MM.1S (cell line): Measurements from ENCODE around the gene COMP.

Experiments used
- EZH2phosphoT487 ChIP-seq: fragments of 300-600 bp; sonication (generic); IDR thresholded peaks from 2 replicates; pipeline ENCODE4 v1.6.1; 2018; ENCODE audit warnings: antibody characterized with exemption, low read length
- TF ChIP-seq, protein P1 (sequence below): fragments of 300-600 bp; sonication (generic); IDR thresholded peaks from 2 replicates; pipeline ENCODE4 v1.5.1; 2016; ENCODE audit warnings: antibody characterized with exemption, low read length, mixed read lengths

DNA sequence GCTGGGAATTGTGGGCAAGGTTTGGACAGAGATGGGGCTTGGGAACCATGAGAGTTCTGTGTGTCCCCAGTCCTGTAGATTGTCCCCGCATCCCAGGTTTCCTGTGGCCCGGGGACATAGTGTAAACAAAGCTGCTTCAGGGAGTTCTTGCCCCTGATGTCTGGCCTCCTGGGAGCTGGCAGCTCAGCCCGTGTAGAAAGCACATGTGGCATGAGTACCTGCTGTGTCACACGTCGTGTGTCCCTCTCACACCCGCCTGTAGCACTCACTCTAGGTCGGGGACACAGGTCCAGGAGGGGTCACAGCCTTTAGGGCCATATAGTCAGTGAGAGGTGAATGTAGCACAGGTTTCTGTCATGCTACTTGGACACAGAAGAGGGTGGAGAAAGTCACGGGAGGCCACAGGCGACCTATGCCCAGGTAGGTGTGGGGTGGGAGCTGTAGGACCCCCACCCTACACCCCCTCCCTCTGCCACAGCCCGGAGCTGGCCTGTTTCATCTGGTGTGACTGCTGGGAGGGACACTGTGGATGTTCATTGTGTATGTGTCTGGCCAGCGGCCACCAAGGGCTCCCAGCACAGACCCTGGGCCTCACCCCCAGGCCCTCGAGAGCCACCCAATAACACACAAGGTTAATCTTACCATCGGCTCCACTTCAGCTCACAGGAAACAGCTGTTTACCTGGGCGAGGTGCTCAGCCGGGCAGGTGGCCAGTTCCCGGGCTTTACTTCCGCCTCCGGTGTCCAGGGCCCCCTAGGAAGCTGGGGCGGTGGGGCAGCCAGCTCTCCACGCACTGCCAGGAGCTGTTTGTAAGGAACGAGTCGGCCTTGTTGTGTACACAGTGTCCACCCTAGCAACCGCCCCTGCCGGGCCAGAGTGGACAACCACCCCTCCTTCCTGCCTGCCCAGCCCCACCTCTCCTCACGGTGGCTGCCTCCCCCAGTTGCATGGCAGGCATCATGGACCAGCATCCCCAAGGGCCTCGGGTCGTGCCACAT lies 49.7 kb downstream of the COMP start:
- TF ChIP-seq, protein P1, sequence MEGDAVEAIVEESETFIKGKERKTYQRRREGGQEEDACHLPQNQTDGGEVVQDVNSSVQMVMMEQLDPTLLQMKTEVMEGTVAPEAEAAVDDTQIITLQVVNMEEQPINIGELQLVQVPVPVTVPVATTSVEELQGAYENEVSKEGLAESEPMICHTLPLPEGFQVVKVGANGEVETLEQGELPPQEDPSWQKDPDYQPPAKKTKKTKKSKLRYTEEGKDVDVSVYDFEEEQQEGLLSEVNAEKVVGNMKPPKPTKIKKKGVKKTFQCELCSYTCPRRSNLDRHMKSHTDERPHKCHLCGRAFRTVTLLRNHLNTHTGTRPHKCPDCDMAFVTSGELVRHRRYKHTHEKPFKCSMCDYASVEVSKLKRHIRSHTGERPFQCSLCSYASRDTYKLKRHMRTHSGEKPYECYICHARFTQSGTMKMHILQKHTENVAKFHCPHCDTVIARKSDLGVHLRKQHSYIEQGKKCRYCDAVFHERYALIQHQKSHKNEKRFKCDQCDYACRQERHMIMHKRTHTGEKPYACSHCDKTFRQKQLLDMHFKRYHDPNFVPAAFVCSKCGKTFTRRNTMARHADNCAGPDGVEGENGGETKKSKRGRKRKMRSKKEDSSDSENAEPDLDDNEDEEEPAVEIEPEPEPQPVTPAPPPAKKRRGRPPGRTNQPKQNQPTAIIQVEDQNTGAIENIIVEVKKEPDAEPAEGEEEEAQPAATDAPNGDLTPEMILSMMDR, result no peak
- no peak for TF ChIP-seq EZH2phosphoT487
